Transverse colon (tissue), 4 donors: ENCODE measurements around the gene TRIP10. TPM values are rescaled to one million over a fixed set of nuclear protein-coding genes. Genes with fewer than 3 reads are reported as not detected.
"Not testable (repeated sequence)": the region's sequence is repeated elsewhere in the genome, so short reads cannot be mapped to it uniquely, and the experiment has no call there.

ENCODE experiments used
- DNase-seq: peaks from one replicate; pipeline ENCODE4 v3.0.0-alpha.2; 2019
- H3K27ac ChIP-seq, 4 donors: fragments of 200-600 bp; sonication (generic); 2 replicates each; pipeline ENCODE4 v1.5.1; 2016 to 2018; ENCODE audit warnings: inconsistent platforms in 4 of 4
- H3K27me3 ChIP-seq: fragments of 200-600 bp; sonication (generic); 2 replicates; pipeline ENCODE4 v1.5.1; 2017; ENCODE audit warnings: inconsistent platforms
- H3K36me3 ChIP-seq, 4 donors: fragments of 200-600 bp; sonication (generic); 2 replicates each; pipeline ENCODE4 v1.5.1; 2017 to 2019; ENCODE audit warnings: inconsistent platforms in 4 of 4
- H3K4me1 ChIP-seq, 4 donors: fragments of 200-600 bp; sonication (generic); 2 replicates each; pipeline ENCODE4 v1.5.1; 2017 to 2020; ENCODE audit warnings: inconsistent platforms in 4 of 4
- H3K4me3 ChIP-seq, 4 donors: fragments of 200-600 bp; sonication (generic); 1 replicate in 1 of 4; 2 replicates in 3 of 4; pipeline versions ENCODE4 v1.5.1 to v1.6.1; 2017 to 2019; ENCODE audit warnings: inconsistent platforms in 4 of 4
- H3K9me3 ChIP-seq, 2 donors: fragments of 200-600 bp; sonication (generic); 2 replicates each; pipeline ENCODE4 v1.5.1; 2017 to 2019; ENCODE audit warnings: inconsistent platforms in 2 of 2
- CTCF ChIP-seq, 5 experiments: fragments of 200-600 bp in 3 of 5; fragments of 450-650 bp in 2 of 5; sonication (generic) in 3 of 5; IDR thresholded peaks; 1 replicate in 2 of 5; 2 replicates in 3 of 5; pipeline ENCODE4 v1.5.1; 2016 to 2017; ENCODE audit warnings: antibody characterized with exemption in 5 of 5, inconsistent platforms in 3 of 5, mild to moderate bottlenecking in 2 of 5, moderate library complexity in 1 of 5
- EP300 ChIP-seq: sonication (generic); formaldehyde crosslinking; IDR thresholded peaks from one replicate; pipeline ENCODE4 v1.6.1; 2017; ENCODE audit warnings: antibody characterized with exemption, low read depth
- POLR2A ChIP-seq: fragments of 450-650 bp; IDR thresholded peaks from one replicate; pipeline ENCODE4 v1.6.1; 2016; ENCODE audit warnings: antibody characterized with exemption, mild to moderate bottlenecking, moderate library complexity
- POLR2AphosphoS5 ChIP-seq, 3 donors: sonication (generic); formaldehyde crosslinking; IDR thresholded peaks; one replicate each; pipeline ENCODE4 v1.6.1; 2016; ENCODE audit warnings: antibody characterized with exemption in 3 of 3
- WGBS, 2 donors: methylation state at CpG; one replicate each; pipeline ENCODE4 v1.1.5; 2018; ENCODE audit warnings: low coverage in 1 of 2; 5-methylcytosine and 5-hydroxymethylcytosine counted together
- in situ Hi-C, 4 donors: fragments of 200-750 bp; cut with MboI; loops; one replicate each; pipeline versions ENCODE4 v1.15.0 to v1.15.1; 2017; ENCODE audit warnings: low sequenced_read_pairs in 3 of 4, low pct_ligation_motif_present in 1 of 4, low pct_unique_long_range_greater_than_20kb in 1 of 4
- intact Hi-C: fragments of 100-400 bp; cut with DNase I; formaldehyde crosslinking; loops from one replicate; pipeline ENCODE4 v1.15.1; 2023; ENCODE audit warnings: low total_unique reads
- total RNA-seq, 4 donors: library from RNA; depleted of rRNA; stranded (reverse); fragments of >200 nt; gene quantifications; one replicate each; pipeline ENCODE4 v1.1.0, GENCODE V29; 2016

TRIP10 gene
- total RNA-seq, 4 donors from 2014 or later, result 55.5 to 227 (median 78.8) TPM

GRCh38 chr19:6768236-6768785 lies 28.8 kb downstream of the TRIP10 start:
- no peak for TF ChIP-seq POLR2AphosphoS5 (IDR thresholded peaks at IDR 0.05)
- no peak for TF ChIP-seq POLR2A
- no peak for TF ChIP-seq CTCF (IDR thresholded peaks at IDR 0.05)
- no peak for TF ChIP-seq EP300
- Histone ChIP-seq H3K4me3 (peak overlapping the region in 2 of 4 donors; percentile 32 to 61), H3K27me3 (peaks cover 11% of the 10 kb centered on the region), H3K27ac (peak overlapping the region; percentile 88 to 94 (median 90)), H3K4me1 (peaks cover 0 to 24% (median 7%) of the 10 kb centered on the region in 4 donors), H3K36me3 (no peaks in the 10 kb centered on the region), H3K9me3 (no peaks in the 10 kb centered on the region)
- DNase-seq, result no peak
- intact Hi-C loops (no loop called here), in situ Hi-C loops (no loop called here)
- WGBS, 2 donors, result 55 to 70% methylated on average over 2 to 8 of the region's 8 CpGs

GRCh38 chr19:6769006-6769619 lies 29.6 kb downstream of the TRIP10 start:
- intact Hi-C loops, result no loop called here
- 63 to 84% methylated on average over 6 to 11 of the region's 11 CpGs for WGBS, 2 donors
- in situ Hi-C loops, result no loop called here

GRCh38 chr19:6771648-6772027 lies 32.2 kb downstream of the TRIP10 start:
- H3K36me3 ChIP-seq, DNase-seq, H3K9me3 ChIP-seq, H3K27ac ChIP-seq, in situ Hi-C loops, H3K4me3 ChIP-seq, intact Hi-C loops: not testable (repeated sequence)
- Histone ChIP-seq H3K4me1 (peaks cover 0 to 14% (median 4%) of the 10 kb centered on the region in 4 donors), H3K27me3 (peaks cover 11% of the 10 kb centered on the region)
- 92 to 100% methylated on average over 1 to 7 of the region's 7 CpGs for WGBS, 2 donors

More at GRCh38 chr19:6769006-6769619, 29.6 kb downstream of the TRIP10 start:
- no peak overlapping the region for H3K27ac ChIP-seq
- no peaks in the 10 kb centered on the region for H3K9me3 ChIP-seq
- H3K4me3 ChIP-seq, result no peak overlapping the region
- no peak for DNase-seq
- no peaks in the 10 kb centered on the region for H3K36me3 ChIP-seq
- H3K27me3 ChIP-seq, result peaks cover 11% of the 10 kb centered on the region
- peaks cover 0 to 24% (median 7%) of the 10 kb centered on the region in 4 donors for H3K4me1 ChIP-seq
- TF ChIP-seq POLR2AphosphoS5 (IDR thresholded peaks at IDR 0.05), result no peak
- TF ChIP-seq CTCF (IDR thresholded peaks at IDR 0.05), result peak; percentile 31 to 48 (median 39)

GRCh38 chr19:6772028-6772865 lies 32.8 kb downstream of the TRIP10 start, which contains the start of gene VAV1:
TSS of gene VAV1 (plus strand) at chr19:6772708. CDS start at chr19:6772808, 100 bp downstream.
- TF ChIP-seq CTCF (IDR thresholded peaks at IDR 0.05) (no peak), EP300 (no peak), POLR2AphosphoS5 (IDR thresholded peaks at IDR 0.05) (peak; percentile 48 to 84 (median 71)), POLR2A (peak; percentile 59)
- peak within 1 kb of the TSS; percentile 61 to 87 (median 74) for H3K27ac ChIP-seq
- H3K27me3 ChIP-seq, result peaks cover 6% of the 10 kb centered on the region
- intact Hi-C loops (no loop called here), in situ Hi-C loops (no loop called here)
- peak within 1 kb of the TSS; percentile 25 to 49 (median 38) for H3K4me3 ChIP-seq
- no peaks in the 10 kb centered on the region for H3K36me3 ChIP-seq
- no peaks in the 10 kb centered on the region for H3K9me3 ChIP-seq
- DNase-seq, result peak; percentile 84
- peaks cover 0 to 11% (median 3%) of the 10 kb centered on the region in 4 donors for H3K4me1 ChIP-seq
- WGBS, 2 donors, result 7 to 33% methylated on average over 3 to 19 of the region's 25 CpGs
